Adrenal gland (tissue), 5 donors: ENCODE measurements around the gene METTL5.
"Not testable (repeated sequence)": the region's sequence is repeated elsewhere in the genome, so short reads cannot be mapped to it uniquely, and the experiment has no call there.

Experiments
- CTCF ChIP-seq, 6 experiments: fragments of 450-650 bp in 4 of 6; fragments of 200-600 bp in 2 of 6; sonication (generic) in 1 of 6; IDR thresholded peaks; 1 replicate in 5 of 6; 2 replicates in 1 of 6; pipeline versions ENCODE4 v1.5.1 to v1.8.0; 2016 to 2021; ENCODE audit warnings: antibody characterized with exemption in 6 of 6, mild to moderate bottlenecking in 2 of 6, moderate library complexity in 1 of 6
- POLR2A ChIP-seq, 2 donors: fragments of 450-650 bp; IDR thresholded peaks; one replicate each; pipeline ENCODE4 v1.6.1; 2017; ENCODE audit warnings: antibody characterized with exemption in 2 of 2, mild to moderate bottlenecking in 2 of 2, moderate library complexity in 1 of 2
- donor health status: DM: no; HTN: no; CAD: no.

GRCh38 chr2:169848959-169849693 is 24.4 kb upstream of the METTL5 start:
- TF ChIP-seq CTCF, POLR2A (IDR thresholded peaks at IDR 0.05): not testable (repeated sequence)
